HL-60 (cell line): ENCODE measurements around the gene VIPR2.

Experiments
- DNase-seq, 2 experiments: peaks; one replicate each; pipeline ENCODE4 v3.0.0-alpha.2; 2010 to 2020; ENCODE audit warnings: low read depth in 1 of 2, low spot score in 1 of 2
- H3K27ac ChIP-seq: fragments of 250-450 bp; sonication (Bioruptor Pico); replicated peaks from 2 replicates; pipeline ENCODE4 v1.5.1; 2020; ENCODE audit warnings: mild to moderate bottlenecking, moderate library complexity
- H3K27me3 ChIP-seq: fragments of 250-450 bp; sonication (Bioruptor Pico); 2 replicates; pipeline ENCODE4 v1.5.1; 2021; ENCODE audit warnings: mild to moderate bottlenecking, moderate library complexity; ENCODE audit not compliant: insufficient read depth, poor library complexity, severe bottlenecking
- H3K4me3 ChIP-seq: replicated peaks from 2 replicates; pipeline ENCODE4 v1.5.1; 2011; ENCODE audit warnings: mild to moderate bottlenecking, control low read depth, low read length; ENCODE audit not compliant: insufficient read depth
- GABPA ChIP-seq: IDR thresholded peaks from 2 replicates; pipeline ENCODE4 v1.6.1; 2012; ENCODE audit warnings: low read depth
- POLR2AphosphoS5 ChIP-seq: IDR thresholded peaks from 2 replicates; pipeline ENCODE4 v1.6.1; 2012; ENCODE audit warnings: low read depth
- SPI1 ChIP-seq: IDR thresholded peaks from 2 replicates; pipeline ENCODE4 v1.6.1; 2012; ENCODE audit warnings: low read depth, mild to moderate bottlenecking, borderline replicate concordance
- TF ChIP-seq, protein P1 (sequence below): IDR thresholded peaks from one replicate; pipeline ENCODE4 v1.5.1; 2011; ENCODE audit warnings: low read length, control low read depth, inconsistent platforms; ENCODE audit not compliant: insufficient read depth
- TF ChIP-seq, protein P2 (sequence below): IDR thresholded peaks from 2 replicates; pipeline ENCODE4 v1.6.1; 2012; ENCODE audit warnings: low read depth; ENCODE audit not compliant: insufficient replicate concordance

The VIPR2 gene

DNA sequence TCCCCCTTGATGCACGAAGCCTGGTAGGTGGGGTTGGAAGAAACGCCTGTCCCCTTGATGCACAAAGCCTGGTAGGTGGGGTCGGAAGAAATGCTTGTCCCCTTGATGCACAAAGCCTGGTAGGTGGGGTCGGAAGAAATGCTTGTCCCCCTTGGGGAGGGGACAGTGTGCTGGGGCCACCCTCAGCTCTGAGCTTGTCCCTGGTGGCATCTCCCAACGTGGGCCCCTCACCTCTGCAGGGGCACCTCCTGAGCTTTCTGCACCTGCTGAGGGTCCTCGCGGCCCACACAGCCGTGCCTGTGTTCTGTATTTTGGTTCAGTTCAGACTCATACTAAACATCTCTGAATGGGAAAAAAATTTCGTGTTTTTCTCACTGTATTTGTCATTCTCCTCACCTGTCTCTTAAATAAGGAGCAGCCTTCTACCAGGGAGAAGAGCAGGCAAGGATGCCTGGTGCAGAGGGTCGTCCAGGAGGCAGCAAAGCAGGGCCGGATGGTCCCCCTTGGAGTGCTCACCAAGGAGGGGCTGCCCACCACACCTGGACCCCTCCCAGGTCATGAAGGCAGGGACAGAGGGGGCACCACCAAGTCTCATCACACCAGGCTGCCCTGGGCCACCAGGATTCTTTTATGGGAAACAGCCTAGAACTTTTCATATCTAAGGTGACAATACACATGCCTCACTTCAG lies 24.7 kb downstream of the VIPR2 start:
- TF ChIP-seq, protein P1, sequence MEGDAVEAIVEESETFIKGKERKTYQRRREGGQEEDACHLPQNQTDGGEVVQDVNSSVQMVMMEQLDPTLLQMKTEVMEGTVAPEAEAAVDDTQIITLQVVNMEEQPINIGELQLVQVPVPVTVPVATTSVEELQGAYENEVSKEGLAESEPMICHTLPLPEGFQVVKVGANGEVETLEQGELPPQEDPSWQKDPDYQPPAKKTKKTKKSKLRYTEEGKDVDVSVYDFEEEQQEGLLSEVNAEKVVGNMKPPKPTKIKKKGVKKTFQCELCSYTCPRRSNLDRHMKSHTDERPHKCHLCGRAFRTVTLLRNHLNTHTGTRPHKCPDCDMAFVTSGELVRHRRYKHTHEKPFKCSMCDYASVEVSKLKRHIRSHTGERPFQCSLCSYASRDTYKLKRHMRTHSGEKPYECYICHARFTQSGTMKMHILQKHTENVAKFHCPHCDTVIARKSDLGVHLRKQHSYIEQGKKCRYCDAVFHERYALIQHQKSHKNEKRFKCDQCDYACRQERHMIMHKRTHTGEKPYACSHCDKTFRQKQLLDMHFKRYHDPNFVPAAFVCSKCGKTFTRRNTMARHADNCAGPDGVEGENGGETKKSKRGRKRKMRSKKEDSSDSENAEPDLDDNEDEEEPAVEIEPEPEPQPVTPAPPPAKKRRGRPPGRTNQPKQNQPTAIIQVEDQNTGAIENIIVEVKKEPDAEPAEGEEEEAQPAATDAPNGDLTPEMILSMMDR: no peak
- TF ChIP-seq SPI1 (no peak), GABPA (no peak), POLR2AphosphoS5 (no peak)
- TF ChIP-seq, protein P2, sequence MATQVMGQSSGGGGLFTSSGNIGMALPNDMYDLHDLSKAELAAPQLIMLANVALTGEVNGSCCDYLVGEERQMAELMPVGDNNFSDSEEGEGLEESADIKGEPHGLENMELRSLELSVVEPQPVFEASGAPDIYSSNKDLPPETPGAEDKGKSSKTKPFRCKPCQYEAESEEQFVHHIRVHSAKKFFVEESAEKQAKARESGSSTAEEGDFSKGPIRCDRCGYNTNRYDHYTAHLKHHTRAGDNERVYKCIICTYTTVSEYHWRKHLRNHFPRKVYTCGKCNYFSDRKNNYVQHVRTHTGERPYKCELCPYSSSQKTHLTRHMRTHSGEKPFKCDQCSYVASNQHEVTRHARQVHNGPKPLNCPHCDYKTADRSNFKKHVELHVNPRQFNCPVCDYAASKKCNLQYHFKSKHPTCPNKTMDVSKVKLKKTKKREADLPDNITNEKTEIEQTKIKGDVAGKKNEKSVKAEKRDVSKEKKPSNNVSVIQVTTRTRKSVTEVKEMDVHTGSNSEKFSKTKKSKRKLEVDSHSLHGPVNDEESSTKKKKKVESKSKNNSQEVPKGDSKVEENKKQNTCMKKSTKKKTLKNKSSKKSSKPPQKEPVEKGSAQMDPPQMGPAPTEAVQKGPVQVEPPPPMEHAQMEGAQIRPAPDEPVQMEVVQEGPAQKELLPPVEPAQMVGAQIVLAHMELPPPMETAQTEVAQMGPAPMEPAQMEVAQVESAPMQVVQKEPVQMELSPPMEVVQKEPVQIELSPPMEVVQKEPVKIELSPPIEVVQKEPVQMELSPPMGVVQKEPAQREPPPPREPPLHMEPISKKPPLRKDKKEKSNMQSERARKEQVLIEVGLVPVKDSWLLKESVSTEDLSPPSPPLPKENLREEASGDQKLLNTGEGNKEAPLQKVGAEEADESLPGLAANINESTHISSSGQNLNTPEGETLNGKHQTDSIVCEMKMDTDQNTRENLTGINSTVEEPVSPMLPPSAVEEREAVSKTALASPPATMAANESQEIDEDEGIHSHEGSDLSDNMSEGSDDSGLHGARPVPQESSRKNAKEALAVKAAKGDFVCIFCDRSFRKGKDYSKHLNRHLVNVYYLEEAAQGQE: no peak
- no peak overlapping the region for H3K4me3 ChIP-seq
- H3K27me3 ChIP-seq: peaks cover 2% of the 10 kb centered on the region
- H3K27ac ChIP-seq: no peak overlapping the region
- DNase-seq: no peak

DNA sequence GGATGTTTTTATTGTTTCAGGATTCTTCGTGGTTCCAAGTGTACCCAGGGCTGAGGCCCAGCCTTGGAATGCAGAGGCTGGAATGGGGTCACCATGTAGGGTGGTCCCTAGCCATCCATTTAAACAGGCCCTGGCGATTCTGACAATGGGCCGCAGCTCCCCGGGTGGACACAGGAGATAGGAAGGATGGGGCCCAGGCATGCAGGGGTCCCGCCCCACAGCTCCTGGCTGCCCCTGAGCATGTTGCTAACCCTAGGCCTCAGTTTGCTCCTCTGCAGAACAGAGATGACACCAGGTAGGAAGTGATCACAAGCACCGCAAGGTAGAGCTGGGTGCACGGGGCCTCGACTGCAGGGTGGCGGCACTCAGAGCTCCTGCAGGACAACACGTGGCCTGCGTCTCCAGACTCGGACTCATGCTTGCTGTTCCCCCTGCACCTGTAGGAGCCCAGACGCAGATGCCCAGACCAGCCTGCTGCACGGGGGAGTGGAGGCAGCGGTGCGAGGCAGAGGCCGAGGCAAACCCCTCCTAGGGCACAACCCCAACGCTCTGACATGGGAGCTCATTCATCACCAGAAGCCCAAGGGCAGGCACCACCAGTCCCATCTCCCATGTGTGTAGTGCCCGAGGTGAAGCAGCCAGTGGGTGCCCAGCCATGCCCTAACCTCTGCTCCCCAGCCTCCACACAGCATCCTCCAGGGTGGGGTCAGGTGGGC lies 25.5 kb downstream of the VIPR2 start:
- Histone ChIP-seq H3K27ac (no peak overlapping the region), H3K27me3 (peaks cover 4% of the 10 kb centered on the region), H3K4me3 (no peak overlapping the region)
- DNase-seq: no peak
- TF ChIP-seq, protein P1: no peak
- TF ChIP-seq, protein P2: no peak
- TF ChIP-seq POLR2AphosphoS5: no peak
- TF ChIP-seq SPI1: no peak
- TF ChIP-seq GABPA: no peak

DNA sequence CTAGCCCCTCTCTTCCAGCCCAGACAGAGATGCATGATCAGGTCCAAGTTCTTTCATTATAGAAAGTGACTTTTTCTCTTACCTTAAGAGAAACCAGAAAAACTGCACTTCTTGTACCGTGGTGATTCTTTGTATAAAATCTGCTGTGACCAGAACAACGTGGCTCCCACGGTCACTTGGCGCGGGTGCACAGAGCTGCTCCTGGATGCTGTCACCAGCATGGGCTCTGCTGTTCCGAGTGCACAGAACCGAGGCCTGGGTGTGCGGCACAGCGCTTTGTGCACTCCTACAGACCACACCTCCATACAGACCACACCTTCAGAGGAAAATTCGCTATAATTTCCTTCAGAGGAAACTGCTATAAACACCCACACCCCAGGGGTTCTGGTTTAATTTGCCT lies 26.0 kb downstream of the VIPR2 start:
- no peak overlapping the region for H3K27ac ChIP-seq
- no peak overlapping the region for H3K4me3 ChIP-seq
- H3K27me3 ChIP-seq: peaks cover 4% of the 10 kb centered on the region
- no peak for DNase-seq
- TF ChIP-seq POLR2AphosphoS5: no peak
- TF ChIP-seq, protein P2: no peak
- no peak for TF ChIP-seq SPI1
- TF ChIP-seq GABPA: no peak
- TF ChIP-seq, protein P1: no peak
